Measurements from ENCODE around the gene CEP41. TPM values are rescaled to one million over a fixed set of nuclear protein-coding genes. Genes with fewer than 3 reads are reported as not detected.

The CEP41 gene
- total RNA-seq, 4 donors from 2014 or later: 4.4 to 9.6 (median 5.3) TPM

- no peaks in the 10 kb centered on the region for H3K36me3 ChIP-seq
- TF ChIP-seq EP300 (IDR thresholded peaks at IDR 0.05) (no peak), POLR2A (IDR thresholded peaks at IDR 0.05) (no peak), CTCF (IDR thresholded peaks at IDR 0.05) (no peak)
- H3K27me3 ChIP-seq: no peaks in the 10 kb centered on the region
- peaks cover 0 to 3% (median 0%) of the 10 kb centered on the region in 4 donors for H3K9me3 ChIP-seq
- H3K4me3 ChIP-seq: no peak overlapping the region
- H3K4me1 ChIP-seq: peaks cover 0 to 25% (median 0%) of the 10 kb centered on the region in 4 donors
- DNase-seq (ENCODE audit: low spot score in 2 of 2): no peak
- WGBS, 2 donors: 93 to 94% methylated on average over 6 of the region's 6 CpGs
- no peak overlapping the region for H3K27ac ChIP-seq
These were observed 55.2 kb downstream of the CEP41 start for GRCh38 chr7:130385600-130386066.

- Histone ChIP-seq H3K9me3 (peaks cover 0 to 3% (median 0%) of the 10 kb centered on the region in 4 donors), H3K4me3 (no peak overlapping the region), H3K27me3 (no peaks in the 10 kb centered on the region), H3K36me3 (no peaks in the 10 kb centered on the region), H3K27ac (no peak overlapping the region), H3K4me1 (peaks cover 0 to 31% (median 2%) of the 10 kb centered on the region in 4 donors)
- 92 to 96% methylated on average over 13 of the region's 13 CpGs for WGBS, 2 donors
- TF ChIP-seq CTCF (IDR thresholded peaks at IDR 0.05): no peak
- TF ChIP-seq POLR2A (IDR thresholded peaks at IDR 0.05): no peak
- no peak for TF ChIP-seq EP300 (IDR thresholded peaks at IDR 0.05)
- no peak for DNase-seq (ENCODE audit: low spot score in 2 of 2)
These were observed 55.8 kb downstream of the CEP41 start for GRCh38 chr7:130384841-130385599.

- WGBS, 2 donors: 82 to 83% methylated on average over 7 to 10 of the region's 10 CpGs
- Histone ChIP-seq H3K4me3 (no peak overlapping the region), H3K27ac (no peak overlapping the region), H3K36me3 (no peaks in the 10 kb centered on the region), H3K27me3 (no peaks in the 10 kb centered on the region), H3K9me3 (peaks cover 0 to 3% (median 0%) of the 10 kb centered on the region in 4 donors), H3K4me1 (peaks cover 0 to 35% (median 3%) of the 10 kb centered on the region in 4 donors)
- DNase-seq (ENCODE audit: low spot score in 2 of 2): no peak
- no peak for TF ChIP-seq CTCF (IDR thresholded peaks at IDR 0.05)
- no peak for TF ChIP-seq EP300 (IDR thresholded peaks at IDR 0.05)
- no peak for TF ChIP-seq POLR2A (IDR thresholded peaks at IDR 0.05)
These were observed 56.4 kb downstream of the CEP41 start for GRCh38 chr7:130384371-130384801.

- no peaks in the 10 kb centered on the region for H3K36me3 ChIP-seq
- no peaks in the 10 kb centered on the region for H3K9me3 ChIP-seq
- peaks cover 0 to 35% (median 3%) of the 10 kb centered on the region in 4 donors for H3K4me1 ChIP-seq
- no peak overlapping the region for H3K27ac ChIP-seq
- TF ChIP-seq POLR2A (IDR thresholded peaks at IDR 0.05) (no peak), CTCF (IDR thresholded peaks at IDR 0.05) (no peak), EP300 (IDR thresholded peaks at IDR 0.05) (no peak)
- 88 to 98% methylated on average over 15 to 17 of the region's 18 CpGs for WGBS, 2 donors
- no peaks in the 10 kb centered on the region for H3K27me3 ChIP-seq
- no peak overlapping the region for H3K4me3 ChIP-seq
- no peak for DNase-seq (ENCODE audit: low spot score in 2 of 2)
These were observed 57.4 kb downstream of the CEP41 start for GRCh38 chr7:130383187-130383980.
